Neutrophil (primary cell): ENCODE results near the gene TTC23.

Experiments
- H3K27ac ChIP-seq: fragments of 200-600 bp; sonication (generic); 2 replicates; pipeline ENCODE4 v1.5.1; 2016; ENCODE audit warnings: mild to moderate bottlenecking, moderate library complexity
- H3K27me3 ChIP-seq: fragments of 200-600 bp; sonication (generic); 2 replicates; pipeline ENCODE4 v1.6.0; 2016; ENCODE audit warnings: mild to moderate bottlenecking
- H3K36me3 ChIP-seq: fragments of 200-600 bp; sonication (generic); 2 replicates; pipeline ENCODE4 v1.5.1; 2017
- H3K4me1 ChIP-seq, 2 experiments: fragments of 200-600 bp in 1 of 2; sonication (generic) in 1 of 2; 1 replicate in 1 of 2; 2 replicates in 1 of 2; pipeline versions ENCODE4 v1.5.1 to v1.6.1; 2013 to 2016; ENCODE audit warnings: low read depth in 1 of 2, low read length in 1 of 2, mild to moderate bottlenecking in 1 of 2, moderate library complexity in 1 of 2; ENCODE audit not compliant: control insufficient read depth in 1 of 2, insufficient read depth in 1 of 2
- H3K4me3 ChIP-seq, 2 experiments: fragments of 200-600 bp in 1 of 2; sonication (generic) in 1 of 2; 1 replicate in 1 of 2; 2 replicates in 1 of 2; pipeline ENCODE4 v1.5.1; 2013 to 2016; ENCODE audit warnings: low read depth in 1 of 2, low read length in 1 of 2, mild to moderate bottlenecking in 1 of 2, moderate library complexity in 1 of 2
- H3K9me3 ChIP-seq: fragments of 200-600 bp; sonication (generic); 2 replicates; pipeline ENCODE4 v1.5.1; 2016
- CTCF ChIP-seq: fragments of 200-600 bp; sonication (generic); IDR thresholded peaks from 2 replicates; pipeline ENCODE4 v1.5.1; 2016; ENCODE audit warnings: antibody characterized with exemption

Gene TTC23

DNA sequence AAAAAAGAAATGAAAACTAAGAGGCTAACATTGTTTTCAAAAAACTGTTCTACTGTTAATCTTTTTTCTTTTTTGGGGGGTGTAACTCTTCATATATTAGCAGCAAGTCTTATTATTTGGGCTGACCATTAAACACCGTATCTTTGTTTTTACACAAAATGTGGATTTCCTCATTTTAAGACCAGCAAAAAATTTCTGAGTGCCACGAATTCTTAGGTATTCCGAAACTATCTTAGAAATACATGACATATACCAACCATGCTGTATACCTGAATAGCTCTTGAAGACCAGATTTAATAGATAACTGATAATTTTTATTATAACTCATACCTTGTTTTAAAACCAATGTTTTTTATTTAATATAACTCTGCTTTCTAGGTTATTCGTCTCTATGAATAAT is 620 bp upstream of the TTC23 start:
- Histone ChIP-seq H3K4me1 (peaks cover 33 to 38% of the 10 kb centered on the region in 2 experiments), H3K27ac (no peak overlapping the region), H3K4me3 (no peak overlapping the region), H3K36me3 (no peaks in the 10 kb centered on the region), H3K27me3 (peaks cover 9% of the 10 kb centered on the region), H3K9me3 (no peaks in the 10 kb centered on the region)
- TF ChIP-seq CTCF, result no peak

GRCh38 chr15:99248000-99248715 is 1.2 kb downstream of the TTC23 start:
- peaks cover 33 to 34% of the 10 kb centered on the region in 2 experiments for H3K4me1 ChIP-seq
- no peak overlapping the region for H3K4me3 ChIP-seq
- H3K9me3 ChIP-seq, result no peaks in the 10 kb centered on the region
- TF ChIP-seq CTCF, result no peak
- H3K27ac ChIP-seq, result no peak overlapping the region
- no peaks in the 10 kb centered on the region for H3K36me3 ChIP-seq
- peaks cover 9% of the 10 kb centered on the region for H3K27me3 ChIP-seq

GRCh38 chr15:99247062-99247461 is 2.3 kb downstream of the TTC23 start:
- H3K27me3 ChIP-seq, result peaks cover 9% of the 10 kb centered on the region
- H3K4me3 ChIP-seq, result no peak overlapping the region
- H3K9me3 ChIP-seq, result no peaks in the 10 kb centered on the region
- H3K4me1 ChIP-seq, result peaks cover 23 to 24% of the 10 kb centered on the region in 2 experiments
- TF ChIP-seq CTCF, result no peak
- H3K27ac ChIP-seq, result no peak overlapping the region
- H3K36me3 ChIP-seq, result no peaks in the 10 kb centered on the region

- no peak for TF ChIP-seq CTCF
- H3K9me3 ChIP-seq, result no peaks in the 10 kb centered on the region
- no peak overlapping the region for H3K27ac ChIP-seq
- H3K4me3 ChIP-seq, result no peak overlapping the region
- peaks cover 2% of the 10 kb centered on the region in 2 experiments for H3K4me1 ChIP-seq
- H3K27me3 ChIP-seq, result peaks cover under 1% of the 10 kb centered on the region
- no peaks in the 10 kb centered on the region for H3K36me3 ChIP-seq
These were observed 5.1 kb downstream of the TTC23 start for GRCh38 chr15:99244306-99244705.

GRCh38 chr15:99241752-99242151 is 7.6 kb downstream of the TTC23 start:
- Histone ChIP-seq H3K9me3 (no peaks in the 10 kb centered on the region), H3K4me3 (no peak overlapping the region), H3K36me3 (no peaks in the 10 kb centered on the region), H3K27ac (no peak overlapping the region), H3K4me1 (no peaks in the 10 kb centered on the region), H3K27me3 (no peaks in the 10 kb centered on the region)
- no peak for TF ChIP-seq CTCF
